ENCODE results near the gene IFT27. TPM values are rescaled to one million over a fixed set of nuclear protein-coding genes. Genes with fewer than 3 reads are reported as not detected.
"Not testable (repeated sequence)": the region's sequence is repeated elsewhere in the genome, so short reads cannot be mapped to it uniquely, and the experiment has no call there.

Gene IFT27
- total RNA-seq, 1 experiment from 2014 or later = 0.29 TPM

DNA sequence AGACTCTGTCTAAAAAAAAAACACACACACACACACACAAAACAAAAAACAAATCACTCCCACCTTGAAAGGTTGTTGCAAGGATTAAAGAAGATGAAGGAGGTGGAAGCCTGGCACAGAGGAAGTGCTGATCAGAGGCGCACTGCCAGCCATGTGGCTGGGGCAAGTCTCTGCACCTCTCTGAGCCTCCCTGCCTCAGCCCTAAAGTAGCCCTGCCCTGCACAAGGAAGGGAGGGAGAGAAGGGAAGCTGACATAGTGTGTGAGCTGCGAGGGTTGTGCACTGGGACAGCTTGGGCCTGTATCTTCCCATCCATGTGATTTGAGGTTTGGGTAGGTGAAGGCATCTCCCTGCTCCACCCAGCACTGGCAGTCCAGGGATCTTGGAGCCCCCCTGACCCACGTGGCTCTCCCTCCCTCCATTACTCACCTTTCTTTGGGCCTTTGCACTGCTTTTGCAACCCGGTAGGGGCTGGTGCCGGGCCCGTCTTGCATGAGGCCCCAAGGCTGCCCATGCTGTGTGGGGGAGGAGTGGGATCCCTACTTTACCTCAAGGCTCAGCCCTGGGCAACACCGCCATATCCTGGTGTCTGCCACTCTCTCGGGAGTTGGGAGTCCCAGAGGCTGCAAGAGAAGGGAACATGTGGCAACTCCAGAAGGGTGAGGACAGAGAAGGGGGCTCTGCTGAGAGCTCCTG is 30.5 kb downstream of the IFT27 start:
- no peak for DNase-seq (ENCODE audit: low read depth)

DNA sequence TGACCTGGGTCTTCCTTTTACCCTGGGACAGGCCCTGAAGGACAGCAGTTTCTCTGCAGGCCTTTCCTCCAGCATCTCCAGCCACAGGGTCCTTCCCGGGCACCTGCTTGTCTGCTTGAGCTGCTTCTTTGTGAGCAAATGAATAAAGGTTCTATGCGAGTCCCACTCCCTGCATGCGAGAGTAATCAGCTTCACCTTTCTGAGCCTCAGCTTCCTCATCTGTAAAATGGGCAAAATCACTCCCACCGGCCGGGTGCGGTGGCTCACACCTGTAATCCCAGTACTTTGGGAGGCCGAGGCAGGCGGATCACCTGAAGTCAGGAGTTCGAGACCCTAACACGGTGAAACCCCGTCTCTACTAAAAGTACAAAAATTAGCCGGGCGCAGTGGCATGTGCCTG is 31.1 kb downstream of the IFT27 start:
- no peak for DNase-seq (ENCODE audit: low read depth)

DNA sequence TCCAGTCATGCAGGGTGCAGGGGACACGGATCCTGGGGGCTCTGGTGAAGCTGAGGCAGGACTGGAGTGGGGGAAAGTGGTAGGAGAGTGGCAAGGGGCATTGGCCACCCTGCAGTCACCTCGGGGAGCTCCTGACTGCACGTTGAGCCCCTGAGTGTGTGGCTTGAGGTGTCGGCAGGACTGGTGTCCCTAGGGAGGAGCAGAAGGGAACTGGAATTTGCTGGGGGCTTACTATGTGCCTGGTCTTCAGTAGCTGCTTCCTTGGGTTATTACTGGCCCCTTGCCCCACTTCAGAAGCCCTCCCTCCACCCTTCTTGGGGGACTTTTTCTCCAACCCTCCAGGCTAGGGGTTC is 31.5 kb downstream of the IFT27 start:
- no peak for DNase-seq (ENCODE audit: low read depth)

DNA sequence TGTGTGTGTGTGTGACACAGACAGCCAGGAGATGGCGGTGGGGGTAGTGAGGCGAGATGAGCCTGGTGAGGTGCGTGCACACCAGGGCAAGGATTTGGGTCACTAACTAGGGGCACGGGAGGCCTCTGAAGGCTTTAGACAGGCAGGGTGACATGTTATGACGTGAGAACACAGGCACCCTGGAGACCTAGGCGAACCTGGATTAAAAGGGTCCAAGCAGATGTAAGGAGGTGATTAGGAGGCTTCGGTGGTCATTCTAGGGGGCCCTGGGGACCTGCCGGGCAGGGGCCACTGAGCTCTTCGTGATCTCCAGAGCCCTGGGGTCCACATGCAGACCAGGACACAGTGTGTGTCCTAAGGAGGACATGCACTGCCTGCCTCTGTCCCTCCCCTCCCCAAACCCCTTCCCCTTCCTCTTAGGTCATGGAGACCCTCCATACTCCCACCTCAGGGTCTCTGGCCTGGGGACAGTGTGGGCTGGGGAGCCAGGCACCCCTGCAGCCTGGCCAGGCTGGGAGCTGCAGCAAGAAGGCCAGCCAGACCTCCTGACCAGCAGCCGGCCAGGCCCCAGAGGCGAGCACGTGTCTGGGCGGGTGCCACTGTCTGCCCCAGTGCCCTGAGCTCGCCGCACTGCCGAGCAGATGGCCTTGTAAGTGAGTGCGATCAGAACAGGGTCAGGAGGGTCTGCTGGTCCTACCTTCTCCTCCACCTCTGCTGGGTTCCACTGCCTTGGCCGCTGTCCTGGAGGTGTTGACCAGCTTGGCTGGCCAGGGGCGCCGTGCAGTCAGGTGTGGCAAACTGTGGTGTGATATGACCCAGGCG is 32.1 kb downstream of the IFT27 start:
- DNase-seq (ENCODE audit: low read depth) = no peak

DNA sequence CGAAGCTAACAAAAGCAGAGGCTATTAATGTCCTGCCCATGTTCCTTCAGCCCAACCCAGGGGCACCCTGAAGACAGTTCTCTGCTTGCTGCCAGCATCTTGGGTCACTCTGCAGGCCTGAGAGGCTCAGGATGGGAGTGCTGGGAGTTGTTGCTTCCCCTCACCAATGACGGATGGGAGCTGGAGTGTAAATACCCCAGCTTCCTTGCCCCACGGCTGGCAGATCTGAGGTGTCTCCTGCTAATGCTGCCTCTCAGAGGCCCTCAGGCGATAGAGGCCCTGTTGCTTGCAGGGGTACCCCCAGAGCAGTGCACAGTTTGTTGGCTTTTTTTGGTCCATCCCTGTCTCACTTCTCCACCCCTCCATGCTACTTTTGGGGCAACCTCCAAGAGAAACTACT is 32.9 kb downstream of the IFT27 start:
- DNase-seq (ENCODE audit: low read depth) = no peak

DNA sequence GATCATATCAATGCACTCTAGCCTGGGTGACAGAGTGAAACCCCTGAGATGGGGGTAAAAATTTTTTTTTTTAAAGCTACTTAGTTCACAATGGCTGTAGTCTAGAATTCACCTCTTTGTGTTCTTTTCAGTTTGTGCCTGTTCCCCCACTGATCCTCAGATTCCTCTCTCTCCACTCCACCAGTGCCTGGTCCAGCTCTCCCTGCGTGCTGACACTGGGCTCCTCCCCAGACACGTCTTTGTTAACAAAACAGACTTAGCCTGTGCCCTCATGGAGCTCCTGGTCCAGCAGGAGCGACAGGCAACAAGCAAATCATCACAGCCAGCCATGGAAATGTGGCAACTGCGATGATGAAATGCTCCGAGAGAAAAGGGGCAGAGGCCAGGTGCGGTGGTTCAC is 34.0 kb downstream of the IFT27 start:
- DNase-seq (ENCODE audit: low read depth) = no peak

DNA sequence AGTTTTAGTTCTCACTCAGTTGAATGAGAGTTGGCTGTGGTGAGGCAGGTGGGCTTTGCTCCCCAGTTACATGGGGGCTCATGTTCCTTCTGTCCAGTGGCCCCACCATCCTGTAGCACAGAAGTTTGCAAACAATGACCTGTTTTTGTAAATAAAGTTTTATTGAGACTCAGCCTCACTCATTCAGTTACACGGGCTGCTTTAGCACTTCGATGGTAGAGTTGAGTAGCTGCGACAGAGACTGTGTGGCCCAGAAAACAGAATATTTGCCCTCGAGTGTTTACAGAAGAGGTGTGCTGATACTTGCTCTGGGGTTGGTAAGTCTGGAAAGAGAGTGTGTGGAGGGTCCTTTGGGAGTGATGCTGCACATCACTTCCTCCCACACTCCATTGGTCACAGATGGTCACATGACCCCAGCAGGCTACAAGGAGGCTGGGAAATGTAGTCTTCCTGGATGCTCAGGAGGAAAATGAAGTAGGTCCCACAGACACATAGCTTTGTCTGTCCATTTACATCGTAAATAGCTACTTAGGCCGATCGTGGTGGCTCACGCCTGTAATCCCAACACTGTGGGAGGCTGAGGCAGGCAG is 34.6 kb downstream of the IFT27 start:
- DNase-seq (ENCODE audit: low read depth) = peak; percentile 59

DNA sequence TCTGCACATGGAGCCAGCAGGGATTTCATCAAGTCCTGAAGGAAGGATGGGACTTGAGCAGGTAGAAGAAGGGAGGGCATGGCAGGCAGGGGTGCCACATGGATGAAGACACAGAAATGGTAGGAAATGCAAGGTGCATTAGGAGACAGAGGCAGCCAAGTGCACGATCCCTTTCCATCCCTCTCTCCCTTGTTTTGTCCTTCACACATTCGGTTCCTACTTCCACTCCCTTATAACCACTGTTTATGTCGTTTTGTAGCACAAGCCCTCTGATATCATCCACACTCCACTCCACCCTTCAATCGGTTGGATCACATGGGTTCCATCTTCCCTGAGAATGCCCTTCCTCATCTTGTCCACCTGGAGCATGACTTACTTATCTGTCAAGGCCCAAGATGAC is 35.2 kb downstream of the IFT27 start:
- no peak for DNase-seq (ENCODE audit: low read depth)

DNA sequence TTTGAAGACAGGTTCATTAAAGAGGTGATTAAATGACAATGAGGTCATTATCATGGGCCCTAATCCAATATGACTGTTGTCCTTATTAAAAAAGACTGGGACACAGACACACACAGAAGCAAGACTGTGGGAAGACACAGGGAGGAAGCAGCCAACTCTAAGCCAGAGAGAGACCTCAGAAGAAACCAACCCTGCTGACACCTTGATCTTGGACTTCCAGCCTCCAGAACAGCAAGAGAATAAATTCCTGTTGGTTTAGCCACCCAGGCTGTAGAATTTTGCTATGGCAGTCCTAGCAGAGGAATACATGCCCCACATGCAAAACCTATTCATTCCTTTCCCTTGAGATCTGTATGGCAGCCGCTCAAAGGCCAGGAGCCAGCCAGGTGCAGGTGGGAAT is 36.7 kb downstream of the IFT27 start:
- no peak for DNase-seq (ENCODE audit: low read depth)

DNA sequence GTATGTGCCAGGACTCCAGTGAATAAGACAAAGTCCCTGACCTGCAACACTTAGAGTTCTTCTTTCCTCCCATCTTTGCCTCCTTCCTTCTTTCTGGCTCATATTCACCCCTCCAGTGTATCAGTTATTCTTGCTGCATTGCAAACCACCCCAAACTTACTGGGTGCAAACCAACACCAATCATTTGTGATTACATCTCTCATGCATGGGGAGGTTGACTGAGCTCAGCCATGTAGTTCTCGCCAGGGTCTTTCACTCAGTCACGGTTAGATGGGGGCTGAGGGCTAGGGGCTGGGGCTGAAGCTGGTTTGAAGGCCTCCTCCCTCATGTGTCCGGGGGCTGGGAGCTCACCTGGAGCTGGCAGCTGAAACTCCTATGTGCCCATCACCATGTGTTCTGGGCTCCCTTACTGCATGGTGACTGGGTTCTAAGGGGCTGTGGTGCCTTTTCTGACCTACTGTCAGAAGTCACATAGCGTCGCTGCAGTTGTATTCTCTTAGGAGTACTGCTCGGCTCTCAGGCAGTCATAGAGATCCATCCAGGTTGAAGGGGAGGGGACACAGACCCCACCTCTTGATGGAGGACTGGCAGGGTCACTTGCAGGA is 37.4 kb downstream of the IFT27 start:
- DNase-seq (ENCODE audit: low read depth) = no peak

DNA sequence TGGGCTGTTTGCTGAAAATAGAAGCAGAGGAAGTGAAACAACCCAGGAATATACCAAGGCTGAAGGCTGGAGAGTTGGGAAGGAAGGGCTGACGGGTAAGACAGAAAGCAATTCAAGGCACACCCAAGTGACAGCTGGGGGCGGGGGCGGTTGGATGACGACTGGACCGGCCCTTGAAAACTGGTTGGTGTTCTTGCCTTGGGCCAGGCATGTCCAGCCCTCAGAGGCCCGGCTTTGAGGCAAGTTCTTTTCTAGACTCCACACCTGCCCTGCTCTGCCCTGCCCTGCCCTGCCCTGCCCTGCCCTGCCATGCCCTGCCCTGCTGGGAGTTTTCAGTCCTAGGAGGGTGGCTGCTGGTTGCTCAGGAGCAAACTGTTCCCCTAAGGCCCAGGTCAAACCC is 38.1 kb downstream of the IFT27 start:
- DNase-seq (ENCODE audit: low read depth) = no peak

DNA sequence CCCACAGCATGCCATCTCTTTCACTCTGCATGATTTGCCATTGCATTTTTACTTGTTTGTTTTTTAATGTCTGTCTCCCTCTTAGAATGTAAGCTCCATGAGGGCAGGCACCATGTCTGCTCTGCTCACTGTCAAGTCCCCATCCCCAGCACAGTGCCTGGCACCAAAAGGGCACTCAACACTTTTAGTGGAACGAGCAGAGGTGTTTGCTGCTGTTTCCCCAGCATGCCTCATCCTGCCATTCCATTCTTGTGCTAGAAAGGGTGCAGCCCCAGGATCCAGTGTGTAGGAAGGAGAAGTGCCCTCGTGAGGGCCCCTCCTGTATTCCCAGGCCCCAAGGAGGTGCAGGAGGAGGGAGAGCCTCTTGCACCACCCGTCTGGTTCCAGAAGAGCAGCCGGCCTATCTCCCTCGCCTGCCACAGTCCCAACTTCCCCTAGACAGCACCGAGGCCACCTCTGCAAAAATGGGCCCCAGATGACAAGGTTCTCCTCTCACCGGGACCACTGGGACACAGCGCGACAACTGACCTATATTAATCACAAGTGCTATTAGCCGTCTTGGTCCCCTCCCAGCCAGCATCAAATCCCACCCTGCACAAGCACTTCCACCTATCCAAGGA is 39.1 kb downstream of the IFT27 start:
- DNase-seq (ENCODE audit: low read depth) = no peak

DNA sequence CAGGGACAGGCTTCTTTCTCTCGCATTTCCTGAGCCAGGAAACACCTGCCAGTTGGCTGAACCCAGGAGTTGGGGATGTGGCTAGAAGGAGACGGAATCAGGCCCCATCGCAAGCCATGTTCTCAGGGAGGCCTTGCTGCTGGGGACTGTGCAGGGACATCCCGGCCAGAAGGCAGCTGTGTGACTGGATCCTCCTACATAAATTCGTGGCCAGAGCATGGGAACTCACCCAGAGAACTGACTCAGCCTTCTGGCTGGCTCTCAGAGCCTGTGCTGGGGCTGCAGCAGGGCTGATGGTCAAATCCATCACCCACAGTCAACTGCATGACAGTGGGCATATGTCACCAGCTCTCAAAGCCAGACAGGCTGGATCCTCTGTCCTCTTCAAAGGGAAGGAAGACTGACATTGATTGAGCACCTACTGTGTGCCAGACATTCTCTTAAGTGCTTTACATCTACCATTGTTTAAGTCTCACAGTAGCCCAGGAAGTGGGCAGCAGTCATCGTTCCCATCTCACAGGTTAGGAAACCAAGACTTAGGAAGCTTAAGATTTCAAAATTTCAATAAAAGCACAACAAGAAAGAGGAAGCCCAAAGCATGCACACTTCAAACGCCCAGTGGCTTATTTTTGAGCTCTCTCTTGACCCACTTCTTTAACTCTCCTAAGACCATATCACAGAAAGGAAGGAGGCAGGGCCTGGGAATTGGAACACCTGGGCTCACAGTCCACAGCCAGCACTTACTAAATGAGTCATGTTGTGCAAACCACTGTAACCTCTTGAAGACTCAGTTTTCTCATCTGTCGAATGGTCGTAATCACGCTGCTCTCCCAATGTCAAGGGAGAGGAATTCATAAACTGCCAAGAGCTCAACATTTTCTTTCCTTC is 41.5 kb downstream of the IFT27 start:
- no peak for DNase-seq (ENCODE audit: low read depth)

DNA sequence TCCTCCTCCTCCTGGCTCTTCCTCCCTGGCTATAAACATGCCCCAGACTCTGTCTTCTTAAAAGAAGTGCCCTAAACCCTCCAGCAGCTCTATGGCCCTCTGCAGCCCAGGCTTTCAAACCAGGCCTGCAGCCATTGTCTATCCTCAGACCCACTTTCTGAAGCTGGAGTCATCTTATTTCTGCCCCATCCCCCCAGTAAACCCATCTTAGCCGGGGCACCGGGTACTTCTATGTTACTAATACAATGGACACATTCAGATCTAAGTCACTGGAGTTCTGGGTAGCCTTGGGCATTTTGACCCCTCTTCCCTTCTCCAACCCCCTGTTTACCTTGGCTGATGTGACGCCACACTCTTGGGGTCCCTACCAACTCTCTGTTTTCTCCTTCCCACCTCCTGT is 42.6 kb downstream of the IFT27 start:
- no peak for DNase-seq (ENCODE audit: low read depth)

DNA sequence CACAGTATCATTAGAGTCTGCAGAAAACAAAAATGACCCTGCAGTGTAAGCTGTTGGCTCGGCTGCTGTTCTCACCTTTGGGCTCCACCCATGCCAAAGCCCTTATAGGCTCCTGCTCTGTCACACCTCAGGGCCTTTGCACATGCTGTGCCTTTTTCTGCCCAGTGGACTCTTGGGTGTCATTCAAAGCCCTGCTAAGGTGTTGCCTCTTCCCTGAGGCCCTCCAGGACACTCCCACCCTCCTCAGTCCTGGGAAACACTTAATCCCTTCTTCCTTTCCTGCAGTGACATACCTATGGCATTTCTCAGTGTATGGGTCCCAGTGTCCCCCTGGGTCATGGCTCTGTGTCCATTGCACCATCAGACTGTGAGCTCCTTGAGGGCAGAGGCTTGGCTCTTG is 43.3 kb downstream of the IFT27 start:
- no peak for DNase-seq (ENCODE audit: low read depth)

DNA sequence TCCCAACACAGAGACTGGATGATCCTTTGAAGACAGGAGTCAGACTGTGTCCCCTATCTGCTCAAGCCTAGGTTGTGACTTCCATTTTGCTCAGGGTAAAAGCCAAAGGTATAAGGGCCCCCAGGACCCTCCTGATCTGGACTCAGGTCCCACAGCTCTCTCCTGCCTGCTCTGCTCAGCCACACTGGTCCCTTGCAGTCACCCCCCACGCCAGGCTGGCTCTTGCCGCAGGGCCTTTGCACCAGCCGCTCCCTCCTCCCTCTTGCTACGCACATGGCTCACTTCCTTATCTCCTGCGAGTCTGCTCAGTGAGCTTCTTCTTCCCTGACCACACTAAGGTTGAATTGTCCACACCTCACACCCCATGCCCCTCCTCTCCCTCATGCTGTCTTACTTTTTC is 44.0 kb downstream of the IFT27 start:
- DNase-seq (ENCODE audit: low read depth) = no peak

DNA sequence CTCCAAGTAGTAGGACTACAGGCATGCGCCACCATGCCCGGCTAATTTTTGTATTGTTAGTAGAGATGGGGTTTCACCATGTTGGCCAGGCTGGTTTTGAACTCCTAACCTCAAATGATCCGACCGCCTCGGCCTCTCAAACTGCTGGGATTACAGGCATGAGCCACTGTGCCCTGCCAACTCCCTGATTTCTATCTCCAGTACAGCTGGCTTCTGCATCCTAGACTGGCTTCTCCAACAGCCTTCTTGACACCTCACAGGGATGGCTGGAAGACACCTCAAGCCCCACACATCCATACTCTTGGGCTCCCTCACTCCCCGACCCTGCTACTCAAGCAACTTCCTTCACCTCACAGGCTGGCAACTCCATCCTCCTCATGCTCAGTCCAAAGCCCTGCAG is 44.6 kb downstream of the IFT27 start:
- DNase-seq (ENCODE audit: low read depth) = not testable (repeated sequence)

DNA sequence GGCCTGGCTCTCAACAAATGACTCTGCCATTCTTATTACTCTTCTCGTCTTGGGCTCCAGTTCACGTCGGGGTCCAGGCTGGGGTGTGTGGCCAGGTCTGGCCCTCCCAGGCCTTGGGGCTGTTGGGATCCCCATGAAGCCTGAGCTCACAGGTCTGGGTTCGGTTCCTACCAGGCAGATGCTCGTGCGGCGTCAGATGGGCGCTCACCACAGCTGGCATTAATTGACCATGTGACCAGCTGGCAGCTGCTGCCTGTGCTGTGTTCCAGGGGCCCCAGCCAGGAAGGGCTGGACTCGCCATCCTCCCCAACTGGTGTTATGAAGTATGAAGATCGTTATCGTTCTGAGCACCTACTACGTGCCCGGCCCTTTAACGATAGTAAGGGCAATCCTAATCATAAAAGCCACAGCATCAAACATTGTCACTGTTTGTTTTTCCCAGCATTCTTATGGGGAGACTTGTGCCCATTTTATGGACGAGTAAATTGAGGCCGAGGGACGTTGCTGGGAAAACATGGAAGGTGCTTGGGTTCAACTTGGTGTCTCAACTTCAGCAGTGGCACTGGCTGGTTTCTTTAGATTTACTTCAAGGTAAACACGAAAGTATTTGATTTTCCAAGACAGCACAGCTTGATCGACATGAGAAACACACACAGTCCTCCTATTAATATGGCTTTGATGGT is 45.6 kb downstream of the IFT27 start:
- DNase-seq (ENCODE audit: low read depth) = no peak

DNA sequence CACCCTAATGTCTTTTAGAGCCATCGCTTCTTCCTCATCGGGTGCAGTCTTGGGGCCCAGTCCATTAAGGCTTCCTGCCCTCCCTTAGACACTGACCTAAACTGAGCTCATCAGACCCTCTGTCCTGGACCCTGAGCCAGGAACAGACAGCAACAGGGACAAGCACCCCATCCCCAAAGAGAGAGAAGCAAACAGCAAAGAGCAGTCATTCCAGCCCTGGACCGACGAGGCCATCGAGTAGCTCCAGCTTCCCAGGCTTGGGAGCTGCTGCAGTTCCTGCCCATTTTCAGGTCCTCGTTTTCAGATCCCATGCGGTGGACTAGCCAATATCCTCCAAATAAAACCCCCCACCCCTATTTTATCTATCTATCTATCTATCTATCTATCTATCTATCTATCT is 46.6 kb downstream of the IFT27 start:
- no peak for DNase-seq (ENCODE audit: low read depth)

DNA sequence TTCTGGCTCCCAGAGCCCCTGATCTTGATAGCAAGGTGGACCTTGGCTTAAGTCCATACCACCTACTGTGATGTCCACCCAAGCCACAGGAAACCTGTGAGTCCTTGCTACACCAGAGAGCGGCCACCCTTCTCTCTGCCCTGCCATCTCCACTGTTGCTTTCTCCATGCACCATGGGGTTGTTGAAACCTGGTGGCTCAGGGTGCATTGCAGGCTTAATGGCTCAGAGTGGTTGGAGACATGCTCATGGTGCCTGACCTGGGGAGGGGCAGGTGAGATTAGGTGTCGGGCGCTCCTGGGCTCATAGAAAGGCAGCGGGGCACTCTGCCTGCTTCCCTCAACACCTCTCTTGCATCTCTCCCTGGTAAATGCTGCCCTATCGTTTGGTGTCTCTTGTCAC is 47.4 kb downstream of the IFT27 start:
- no peak for DNase-seq (ENCODE audit: low read depth)

All from HT1080 (cell line).